Liver (tissue), 9 donors: ENCODE results near the gene CLN6. TPM values are rescaled to one million over a fixed set of nuclear protein-coding genes. Genes with fewer than 3 reads are reported as not detected.

Experiments used
- DNase-seq: peaks from one replicate; pipeline ENCODE4 v3.0.0-alpha.2; 2017; ENCODE audit warnings: low spot score
- H3K27ac ChIP-seq, 2 donors: one replicate each; pipeline ENCODE4 v1.7.0; 2013; ENCODE audit warnings: inconsistent platforms in 2 of 2, low read length in 2 of 2, control low read depth in 1 of 2, low read depth in 1 of 2, mild to moderate bottlenecking in 1 of 2
- H3K27me3 ChIP-seq, 4 donors: one replicate each; pipeline versions ENCODE4 v1.6.1 to v1.7.0; 2013; ENCODE audit warnings: low read length in 3 of 4, inconsistent platforms in 1 of 4, mild to moderate bottlenecking in 1 of 4, moderate library complexity in 1 of 4; ENCODE audit not compliant: control insufficient read depth in 4 of 4, insufficient read depth in 4 of 4
- H3K36me3 ChIP-seq, 4 donors: one replicate each; pipeline versions ENCODE4 v1.6.1 to v1.7.0; 2013; ENCODE audit warnings: low read length in 3 of 4, mild to moderate bottlenecking in 3 of 4, low read depth in 1 of 4, moderate library complexity in 1 of 4; ENCODE audit not compliant: control insufficient read depth in 4 of 4, insufficient read depth in 3 of 4
- H3K4me1 ChIP-seq, 4 donors: one replicate each; pipeline versions ENCODE4 v1.6.1 to v1.7.0; 2013; ENCODE audit warnings: low read length in 3 of 4, mild to moderate bottlenecking in 3 of 4, moderate library complexity in 1 of 4; ENCODE audit not compliant: control insufficient read depth in 4 of 4, insufficient read depth in 4 of 4
- H3K4me3 ChIP-seq, 3 donors: one replicate each; pipeline versions ENCODE4 v1.6.1 to v1.7.0; 2013; ENCODE audit warnings: low read length in 3 of 3, control low read depth in 1 of 3, low read depth in 1 of 3, mild to moderate bottlenecking in 1 of 3
- H3K9ac ChIP-seq, 2 donors: one replicate each; pipeline ENCODE4 v1.7.0; 2013; ENCODE audit warnings: low read length in 2 of 2, mild to moderate bottlenecking in 2 of 2, moderate library complexity in 2 of 2, control low read depth in 1 of 2, low read depth in 1 of 2
- H3K9me3 ChIP-seq, 4 donors: one replicate each; pipeline versions ENCODE4 v1.6.1 to v1.7.0; 2013; ENCODE audit warnings: low read length in 3 of 4; ENCODE audit not compliant: control insufficient read depth in 4 of 4
- ATF3 ChIP-seq: IDR thresholded peaks from 2 replicates; pipeline ENCODE4 v1.6.1; 2016; ENCODE audit warnings: antibody characterized with exemption
- FOXA1 ChIP-seq: IDR thresholded peaks from 2 replicates; pipeline ENCODE4 v1.6.1; 2016; ENCODE audit warnings: antibody characterized with exemption
- FOXA2 ChIP-seq: IDR thresholded peaks from 2 replicates; pipeline ENCODE4 v1.6.1; 2016; ENCODE audit warnings: antibody characterized with exemption
- GABPA ChIP-seq, 2 donors: IDR thresholded peaks in 1 of 2; conservative IDR thresholded peaks in 1 of 2; 2 replicates each; pipeline ENCODE4 v1.6.1; 2016; ENCODE audit warnings: antibody characterized with exemption in 2 of 2, mild to moderate bottlenecking in 1 of 2, moderate library complexity in 1 of 2
- JUND ChIP-seq, 2 donors: IDR thresholded peaks; 2 replicates each; pipeline ENCODE4 v1.6.1; 2016; ENCODE audit warnings: antibody characterized with exemption in 2 of 2
- MAX ChIP-seq: IDR thresholded peaks from 2 replicates; pipeline ENCODE4 v1.6.1; 2016; ENCODE audit warnings: antibody characterized with exemption
- NR2F2 ChIP-seq: IDR thresholded peaks from 2 replicates; pipeline ENCODE4 v1.6.1; 2016; ENCODE audit warnings: antibody characterized with exemption
- RAD21 ChIP-seq, 2 donors: IDR thresholded peaks; 2 replicates each; pipeline ENCODE4 v1.6.1; 2016; ENCODE audit warnings: antibody characterized with exemption in 2 of 2, mild to moderate bottlenecking in 2 of 2
- SP1 ChIP-seq: IDR thresholded peaks from 2 replicates; pipeline ENCODE4 v1.6.1; 2018; ENCODE audit warnings: antibody characterized with exemption, mild to moderate bottlenecking
- TAF1 ChIP-seq: conservative IDR thresholded peaks from 2 replicates; pipeline ENCODE4 v1.6.1; 2016; ENCODE audit warnings: antibody characterized with exemption, mild to moderate bottlenecking
- YY1 ChIP-seq: IDR thresholded peaks from 2 replicates; pipeline ENCODE4 v1.6.1; 2016; ENCODE audit warnings: antibody characterized with exemption, mild to moderate bottlenecking
- ZBTB33 ChIP-seq: IDR thresholded peaks from 2 replicates; pipeline ENCODE4 v1.6.1; 2016; ENCODE audit warnings: antibody characterized with exemption
- WGBS: extraction: QIAGEN DNeasy Blood & Tissue Kit; methylation state at CpG from one replicate; pipeline ENCODE4 v1.1.7; 2013; 5-methylcytosine and 5-hydroxymethylcytosine counted together
- polyA plus RNA-seq, 2 donors: library from polyadenylated mRNA; stranded (reverse) in 1 of 2; unstranded in 1 of 2; fragments of 200-250 nt in 1 of 2; fragments of >200 nt in 1 of 2; fragmentation: Nextera tagmentation in 1 of 2; extraction: Ambion mirVana in 1 of 2; gene quantifications; one replicate each; pipeline versions ENCODE4 v1.2.1 to v1.2.3, GENCODE V29; 2013 to 2015
- total RNA-seq, 2 donors: library from RNA; depleted of rRNA; stranded (reverse); fragments of >200 nt; gene quantifications; one replicate each; pipeline ENCODE4 v1.2.3, GENCODE V29; 2014
- TF ChIP-seq, protein P1 (sequence below): IDR thresholded peaks from 2 replicates; pipeline ENCODE4 v1.6.1; 2016; ENCODE audit warnings: antibody characterized with exemption, mild to moderate bottlenecking
- TF ChIP-seq, protein P2 (sequence below): fragments of 150-350 bp; IDR thresholded peaks from 2 replicates; pipeline ENCODE4 v1.5.1; 2017; ENCODE audit warnings: improper control_type of control experiment, low read depth, low read length; ENCODE audit not compliant: missing input control
- donor health status: healthy.
- donor health status: healthy.
- donor health status: healthy.
- donor health status: healthy.
- donor health status: healthy.

CLN6 gene
- total and polyA plus RNA-seq, 4 donors, result 7.2 to 21.2 (median 15.4) TPM

DNA sequence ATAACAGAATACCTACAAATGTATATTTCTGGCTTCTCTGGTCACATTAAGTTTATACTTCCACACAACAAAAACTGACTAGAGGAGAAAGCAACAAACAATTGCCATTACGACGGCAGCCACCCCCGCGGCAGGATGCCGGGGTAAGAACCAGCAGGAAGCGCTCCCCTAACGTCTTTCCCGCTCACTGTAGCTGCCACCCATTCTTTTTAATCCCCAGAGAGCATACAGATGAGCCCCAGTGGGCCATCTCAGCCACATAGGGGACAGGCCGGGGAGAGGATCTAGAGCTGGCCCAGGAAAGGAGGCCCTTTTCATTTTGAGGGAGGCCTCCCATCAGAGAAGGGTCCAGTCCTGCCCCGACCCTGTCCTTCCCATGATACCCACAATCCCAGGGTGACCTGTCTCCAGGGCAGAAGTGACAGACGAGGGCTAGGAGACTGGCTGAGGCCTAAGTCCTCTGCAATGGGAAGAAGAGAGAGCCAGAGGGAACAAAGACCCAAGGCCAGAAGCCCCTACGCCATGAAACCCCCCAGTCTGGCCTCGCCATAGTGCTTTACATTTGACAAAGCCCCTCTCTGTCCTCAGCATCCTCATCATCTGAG is 20.8 kb downstream of the CLN6 start:
- WGBS, result 84% methylated on average over 13 of the region's 13 CpGs
- Histone ChIP-seq H3K4me3 (no peak overlapping the region), H3K27ac (no peak overlapping the region), H3K36me3 (no peaks in the 10 kb centered on the region), H3K4me1 (peaks cover 11 to 30% (median 20%) of the 10 kb centered on the region in 4 donors), H3K9ac (no peak overlapping the region), H3K27me3 (no peaks in the 10 kb centered on the region), H3K9me3 (no peaks in the 10 kb centered on the region)
- TF ChIP-seq, protein P1, sequence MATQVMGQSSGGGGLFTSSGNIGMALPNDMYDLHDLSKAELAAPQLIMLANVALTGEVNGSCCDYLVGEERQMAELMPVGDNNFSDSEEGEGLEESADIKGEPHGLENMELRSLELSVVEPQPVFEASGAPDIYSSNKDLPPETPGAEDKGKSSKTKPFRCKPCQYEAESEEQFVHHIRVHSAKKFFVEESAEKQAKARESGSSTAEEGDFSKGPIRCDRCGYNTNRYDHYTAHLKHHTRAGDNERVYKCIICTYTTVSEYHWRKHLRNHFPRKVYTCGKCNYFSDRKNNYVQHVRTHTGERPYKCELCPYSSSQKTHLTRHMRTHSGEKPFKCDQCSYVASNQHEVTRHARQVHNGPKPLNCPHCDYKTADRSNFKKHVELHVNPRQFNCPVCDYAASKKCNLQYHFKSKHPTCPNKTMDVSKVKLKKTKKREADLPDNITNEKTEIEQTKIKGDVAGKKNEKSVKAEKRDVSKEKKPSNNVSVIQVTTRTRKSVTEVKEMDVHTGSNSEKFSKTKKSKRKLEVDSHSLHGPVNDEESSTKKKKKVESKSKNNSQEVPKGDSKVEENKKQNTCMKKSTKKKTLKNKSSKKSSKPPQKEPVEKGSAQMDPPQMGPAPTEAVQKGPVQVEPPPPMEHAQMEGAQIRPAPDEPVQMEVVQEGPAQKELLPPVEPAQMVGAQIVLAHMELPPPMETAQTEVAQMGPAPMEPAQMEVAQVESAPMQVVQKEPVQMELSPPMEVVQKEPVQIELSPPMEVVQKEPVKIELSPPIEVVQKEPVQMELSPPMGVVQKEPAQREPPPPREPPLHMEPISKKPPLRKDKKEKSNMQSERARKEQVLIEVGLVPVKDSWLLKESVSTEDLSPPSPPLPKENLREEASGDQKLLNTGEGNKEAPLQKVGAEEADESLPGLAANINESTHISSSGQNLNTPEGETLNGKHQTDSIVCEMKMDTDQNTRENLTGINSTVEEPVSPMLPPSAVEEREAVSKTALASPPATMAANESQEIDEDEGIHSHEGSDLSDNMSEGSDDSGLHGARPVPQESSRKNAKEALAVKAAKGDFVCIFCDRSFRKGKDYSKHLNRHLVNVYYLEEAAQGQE, result no peak
- TF ChIP-seq JUND (IDR thresholded peaks at IDR 0.05), result no peak
- TF ChIP-seq FOXA1, result no peak
- TF ChIP-seq MAX, result no peak
- TF ChIP-seq RAD21 (IDR thresholded peaks at IDR 0.05), result no peak
- no peak for TF ChIP-seq FOXA2
- no peak for TF ChIP-seq NR2F2
- TF ChIP-seq ZBTB33, result no peak
- no peak for TF ChIP-seq SP1
- TF ChIP-seq, protein P2, sequence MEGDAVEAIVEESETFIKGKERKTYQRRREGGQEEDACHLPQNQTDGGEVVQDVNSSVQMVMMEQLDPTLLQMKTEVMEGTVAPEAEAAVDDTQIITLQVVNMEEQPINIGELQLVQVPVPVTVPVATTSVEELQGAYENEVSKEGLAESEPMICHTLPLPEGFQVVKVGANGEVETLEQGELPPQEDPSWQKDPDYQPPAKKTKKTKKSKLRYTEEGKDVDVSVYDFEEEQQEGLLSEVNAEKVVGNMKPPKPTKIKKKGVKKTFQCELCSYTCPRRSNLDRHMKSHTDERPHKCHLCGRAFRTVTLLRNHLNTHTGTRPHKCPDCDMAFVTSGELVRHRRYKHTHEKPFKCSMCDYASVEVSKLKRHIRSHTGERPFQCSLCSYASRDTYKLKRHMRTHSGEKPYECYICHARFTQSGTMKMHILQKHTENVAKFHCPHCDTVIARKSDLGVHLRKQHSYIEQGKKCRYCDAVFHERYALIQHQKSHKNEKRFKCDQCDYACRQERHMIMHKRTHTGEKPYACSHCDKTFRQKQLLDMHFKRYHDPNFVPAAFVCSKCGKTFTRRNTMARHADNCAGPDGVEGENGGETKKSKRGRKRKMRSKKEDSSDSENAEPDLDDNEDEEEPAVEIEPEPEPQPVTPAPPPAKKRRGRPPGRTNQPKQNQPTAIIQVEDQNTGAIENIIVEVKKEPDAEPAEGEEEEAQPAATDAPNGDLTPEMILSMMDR, result no peak
- DNase-seq, result no peak

- Histone ChIP-seq H3K9ac (no peak overlapping the region), H3K27me3 (no peaks in the 10 kb centered on the region), H3K4me1 (peaks cover 11 to 31% (median 20%) of the 10 kb centered on the region in 4 donors), H3K4me3 (no peak overlapping the region), H3K27ac (no peak overlapping the region), H3K9me3 (no peaks in the 10 kb centered on the region), H3K36me3 (no peaks in the 10 kb centered on the region)
- WGBS, result 83% methylated on average over 16 of the region's 16 CpGs
- DNase-seq, result peak; percentile 22
- TF ChIP-seq GABPA (IDR thresholded peaks at IDR 0.05 in 1 of 2, conservative IDR thresholded peaks at IDR 0.05 in 1 of 2), result no peak
- no peak for TF ChIP-seq ATF3
- TF ChIP-seq FOXA1, result no peak
- no peak for TF ChIP-seq MAX
- TF ChIP-seq NR2F2, result no peak
- TF ChIP-seq SP1, result no peak
- no peak for TF ChIP-seq FOXA2
- TF ChIP-seq YY1, result no peak
- no peak for TF ChIP-seq RAD21 (IDR thresholded peaks at IDR 0.05)
- no peak for TF ChIP-seq ZBTB33
- TF ChIP-seq, protein P1, result no peak
- TF ChIP-seq TAF1, result no peak
Measured at GRCh38 chr15:68208136-68208535, 21.4 kb downstream of the CLN6 start.
